Left hindlimb (tissue), 1 donor: Measurements from ENCODE around the gene ADARB1.

Experiments
- DNase-seq: peaks from one replicate; pipeline ENCODE4 v3.0.0-alpha.2; 2018

The ADARB1 gene

DNA sequence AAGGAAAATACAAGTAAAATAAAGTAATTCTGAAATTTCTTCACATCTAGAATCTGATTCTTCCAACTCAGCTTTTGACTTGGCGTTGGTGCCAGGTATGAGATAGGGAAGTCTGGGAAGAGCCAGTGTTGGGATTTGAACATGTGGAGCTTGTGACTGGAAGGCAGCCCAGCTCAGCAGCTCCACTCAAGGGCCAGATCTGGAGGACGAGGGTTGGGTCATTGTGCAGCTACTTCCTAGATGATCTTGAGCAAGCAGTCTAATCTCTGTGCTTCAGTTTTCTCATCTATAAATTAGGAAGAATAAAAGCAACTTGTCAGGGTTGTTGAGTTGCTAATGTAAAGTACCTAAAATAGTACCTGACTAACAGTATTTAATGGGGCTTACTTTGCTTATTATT, 5.0 kb downstream of the ADARB1 start:
- no peak for DNase-seq

DNA sequence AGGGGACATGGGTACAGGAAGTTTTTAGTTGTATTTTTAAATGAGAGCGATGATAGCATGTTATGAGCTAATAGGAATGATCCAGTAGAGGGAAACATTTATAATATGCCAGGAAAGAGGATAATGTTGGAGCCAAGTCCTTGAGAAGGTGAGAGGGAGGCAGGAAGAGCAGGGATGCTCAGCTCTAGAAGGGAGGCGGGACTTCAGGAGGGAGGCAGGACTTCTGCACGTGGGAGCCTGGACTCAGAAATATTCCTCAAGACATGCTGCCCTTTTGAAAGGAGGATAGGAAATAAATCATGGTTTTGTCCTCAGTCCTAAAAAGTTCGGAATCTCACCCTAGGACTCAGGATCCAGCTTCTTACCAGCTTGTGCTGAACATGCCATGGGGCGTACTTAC, 5.9 kb downstream of the ADARB1 start:
- no peak for DNase-seq

DNA sequence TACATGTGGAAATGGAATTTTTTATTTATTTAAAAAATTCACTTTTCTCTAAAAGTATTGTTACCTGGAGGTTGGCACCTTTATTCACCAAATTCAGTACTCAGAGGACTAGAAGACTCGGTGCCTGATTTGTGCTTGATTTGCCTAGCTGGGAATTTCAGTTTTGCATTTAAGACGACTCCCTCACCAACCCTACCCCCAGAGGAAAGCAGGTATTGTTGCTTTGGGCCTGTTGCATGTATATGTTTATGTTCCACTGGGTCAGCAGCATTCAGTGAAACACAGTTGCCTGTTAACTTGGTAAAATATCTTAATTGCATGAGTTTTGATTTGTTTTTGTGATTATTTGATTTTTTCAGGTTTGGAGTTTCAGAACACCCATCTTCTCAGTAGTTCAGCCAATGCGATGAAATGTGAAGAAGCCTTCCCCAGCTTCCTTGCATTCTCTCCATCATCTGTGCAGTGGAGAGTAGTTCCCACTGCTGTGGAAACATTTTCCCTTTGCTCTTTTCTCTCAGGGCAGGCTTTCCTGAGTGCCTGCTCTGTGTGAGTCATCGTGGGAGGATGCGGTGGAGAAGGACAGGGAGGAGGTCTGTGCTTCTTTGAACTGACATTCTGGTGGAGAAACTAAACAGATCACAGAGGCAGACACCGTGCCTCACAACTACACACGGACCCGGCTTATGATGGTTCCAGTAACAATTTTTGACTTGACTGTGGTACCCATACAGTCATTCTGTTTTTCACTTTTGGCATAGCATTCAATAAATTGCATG, 6.4 kb downstream of the ADARB1 start:
- no peak for DNase-seq

DNA sequence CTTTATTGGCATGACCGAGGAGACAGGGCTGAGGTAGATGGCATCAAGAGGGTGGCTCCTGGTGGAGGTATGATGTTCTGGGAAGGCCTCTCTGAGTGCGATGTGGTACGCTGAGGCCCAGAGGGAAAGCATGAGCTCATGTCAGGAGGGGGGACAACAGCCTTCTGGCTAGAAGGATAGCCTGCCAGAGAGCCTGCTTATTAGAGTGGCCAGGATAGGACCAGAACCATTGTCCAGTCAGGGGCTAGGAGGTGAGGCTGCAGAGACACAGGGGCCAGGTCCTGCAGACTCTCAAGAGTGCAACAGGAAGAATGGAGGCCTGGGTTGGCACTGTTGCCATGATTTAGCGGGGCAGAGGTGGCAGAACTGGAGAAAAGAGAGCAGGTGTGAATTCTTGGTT, 7.3 kb downstream of the ADARB1 start:
- DNase-seq = no peak

DNA sequence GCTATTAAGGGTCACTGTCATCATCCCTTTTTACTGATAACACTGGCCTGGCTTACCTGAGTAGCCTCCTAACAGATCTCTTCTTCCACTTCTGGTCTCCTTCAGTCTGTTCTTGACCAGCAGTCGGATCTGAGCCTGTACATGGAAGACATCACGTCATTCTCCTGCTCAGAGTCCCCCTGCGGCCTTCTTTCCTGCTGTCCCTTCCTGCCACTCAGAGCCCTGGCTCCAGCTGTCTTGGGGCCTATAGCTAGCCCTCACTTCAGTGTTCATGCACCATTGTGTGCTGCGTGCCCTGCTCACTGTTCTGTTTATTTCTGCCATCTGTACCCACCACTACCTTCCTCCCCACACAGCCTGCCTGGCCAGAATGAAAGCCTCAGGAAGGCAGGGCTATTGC, 8.4 kb downstream of the ADARB1 start:
- no peak for DNase-seq

DNA sequence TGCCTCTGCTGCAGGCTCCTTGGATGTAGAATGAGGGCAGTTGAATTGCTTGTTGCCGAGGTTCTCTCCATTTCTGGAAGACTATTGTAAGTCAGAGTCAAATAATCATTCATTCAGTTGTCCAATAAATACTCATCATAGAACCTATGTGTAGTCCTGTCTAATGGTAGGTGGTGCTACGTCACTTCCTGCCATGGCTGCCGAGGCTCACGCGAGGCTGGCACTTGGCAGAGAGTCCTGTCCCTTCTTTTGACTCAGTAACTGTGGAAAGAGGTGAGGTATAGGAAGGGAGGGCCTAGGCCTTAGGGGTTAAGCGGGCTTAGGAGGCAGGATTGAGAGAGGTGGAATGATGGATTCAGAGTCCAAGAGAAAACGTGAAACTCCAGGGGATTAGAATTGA, 9.7 kb downstream of the ADARB1 start:
- no peak for DNase-seq

DNA sequence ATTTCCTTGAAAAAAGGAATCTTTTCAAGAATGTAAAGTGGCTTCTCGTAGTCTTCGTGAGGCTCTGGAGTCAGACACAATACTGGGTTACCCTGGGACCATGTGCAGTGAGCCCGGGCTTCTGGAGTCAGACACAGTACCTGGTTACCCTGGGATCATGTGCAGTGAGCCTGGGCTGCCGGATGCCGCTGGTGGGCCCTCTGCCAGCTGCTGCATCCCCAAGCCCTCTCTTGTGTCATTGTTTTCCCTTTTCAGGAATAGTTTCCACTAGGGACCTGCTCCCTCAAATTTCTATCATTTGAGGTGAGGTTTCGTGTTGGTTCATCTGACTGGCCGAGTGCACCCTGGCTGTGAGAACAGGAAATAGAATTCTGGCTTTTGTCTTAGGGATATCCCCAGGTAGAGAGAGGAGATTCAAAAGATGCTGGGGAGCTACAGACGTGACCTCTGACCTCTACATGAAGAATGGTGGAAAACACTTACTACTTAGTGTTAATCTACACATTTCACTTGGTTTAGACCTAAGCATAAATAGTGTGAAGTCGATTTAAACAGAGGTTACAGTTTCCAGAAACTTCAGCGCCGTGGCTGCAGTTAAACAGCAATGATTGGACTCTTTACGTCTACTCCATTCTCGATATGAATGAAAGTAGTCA, 10.6 kb downstream of the ADARB1 start:
- DNase-seq = no peak

DNA sequence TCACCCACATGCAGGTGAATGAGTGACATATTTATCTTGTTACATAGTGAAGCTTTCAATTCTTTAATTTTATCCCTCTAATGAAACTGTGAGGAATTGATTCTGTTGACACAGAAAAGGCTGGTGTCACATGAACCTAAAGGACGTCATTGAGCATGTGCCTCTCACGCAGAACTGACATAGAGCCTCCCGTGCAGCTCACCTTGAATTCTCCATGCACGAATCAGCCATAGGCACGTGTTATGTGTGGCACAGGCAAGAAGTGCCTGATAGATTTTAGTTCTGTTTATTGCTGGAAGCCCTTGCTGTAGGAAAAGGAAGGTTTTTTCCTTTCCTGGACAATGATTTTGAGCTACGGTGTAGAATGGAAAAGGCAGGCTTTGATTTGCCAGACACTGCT, 11.3 kb downstream of the ADARB1 start:
- no peak for DNase-seq

DNA sequence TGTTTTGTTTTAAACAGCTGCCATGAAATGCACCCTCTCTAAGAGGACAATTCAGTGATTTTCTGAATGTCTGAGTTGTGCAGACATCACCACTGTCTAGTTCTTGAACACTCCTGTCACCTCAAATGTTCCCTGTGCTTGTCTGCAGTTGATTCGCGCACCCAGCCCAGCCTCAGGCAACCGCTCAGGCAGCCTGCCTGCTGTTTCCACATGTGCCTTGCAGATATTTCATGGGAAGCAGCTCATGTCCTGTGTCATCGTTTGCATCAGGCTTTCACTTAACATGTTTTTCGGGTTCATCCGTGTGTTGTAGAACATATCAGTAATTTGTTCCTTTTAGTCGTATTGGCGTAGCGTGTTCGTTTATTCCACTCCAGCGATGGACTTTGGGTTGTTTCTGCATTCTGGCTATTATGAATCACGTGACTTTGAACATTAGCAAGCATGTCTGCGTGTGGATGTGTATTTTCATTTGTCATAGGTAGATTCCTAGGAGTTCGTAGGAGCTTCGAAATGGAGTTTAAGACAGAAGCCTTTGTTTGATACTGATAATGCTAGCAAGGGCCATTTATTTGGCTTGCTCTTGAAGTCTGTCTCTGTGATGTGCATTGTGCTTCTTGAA, 12.1 kb downstream of the ADARB1 start:
- no peak for DNase-seq

DNA sequence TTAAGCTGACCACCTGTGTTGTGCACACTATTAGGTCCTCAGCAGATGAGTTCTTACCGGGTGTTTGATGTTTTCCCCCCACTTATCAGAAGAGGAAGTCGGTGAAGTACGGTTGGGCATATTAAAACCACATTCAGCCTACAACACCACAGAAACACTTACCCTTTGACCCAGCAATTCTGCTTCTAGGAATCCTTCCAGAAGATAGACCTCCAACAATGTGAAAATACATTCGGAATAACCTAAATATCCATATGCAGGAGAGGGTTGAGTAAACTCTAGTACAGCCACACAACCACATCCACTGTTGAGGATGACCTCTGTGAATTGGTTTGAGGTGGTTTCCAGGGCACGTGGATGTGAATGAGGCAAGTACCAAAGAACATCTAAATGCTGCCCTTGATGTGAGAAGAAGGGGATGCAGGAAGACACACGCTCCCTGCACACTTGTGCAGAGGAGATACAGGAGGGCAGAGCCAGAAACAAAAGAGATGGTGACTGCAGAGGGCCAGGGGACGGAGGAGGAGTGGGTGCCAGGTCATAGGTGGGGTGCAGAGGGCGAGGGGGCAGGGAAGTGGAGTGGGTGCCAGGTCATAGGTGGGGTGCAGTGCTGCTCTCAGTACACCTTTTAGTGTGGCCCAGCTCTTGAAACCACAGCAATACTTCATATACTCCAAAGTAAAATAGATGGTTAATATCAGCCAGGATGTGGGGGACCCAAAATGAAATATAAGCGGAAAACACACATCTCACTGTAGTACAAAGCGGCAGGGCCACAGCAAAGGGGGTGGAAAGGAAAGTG, 12.8 kb downstream of the ADARB1 start:
- DNase-seq = no peak

DNA sequence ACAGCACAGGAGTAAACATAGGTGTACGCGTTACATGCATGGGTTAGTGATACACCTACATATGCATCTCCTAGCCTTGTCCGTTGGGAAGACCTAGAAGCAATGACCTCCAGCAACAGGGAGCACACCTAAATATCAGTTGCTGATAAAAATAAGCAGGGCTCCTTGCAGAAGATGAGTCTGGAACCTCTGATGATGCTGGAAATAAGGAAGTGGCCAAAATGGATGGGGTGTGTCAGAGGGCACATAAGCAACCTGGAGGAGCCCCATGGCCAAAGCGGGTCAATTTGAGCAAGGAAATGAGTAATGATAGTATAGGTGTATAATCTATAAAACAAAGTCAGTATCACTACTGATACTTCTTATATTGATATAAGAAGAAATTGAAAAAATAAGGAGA, 13.7 kb downstream of the ADARB1 start:
- DNase-seq = no peak

DNA sequence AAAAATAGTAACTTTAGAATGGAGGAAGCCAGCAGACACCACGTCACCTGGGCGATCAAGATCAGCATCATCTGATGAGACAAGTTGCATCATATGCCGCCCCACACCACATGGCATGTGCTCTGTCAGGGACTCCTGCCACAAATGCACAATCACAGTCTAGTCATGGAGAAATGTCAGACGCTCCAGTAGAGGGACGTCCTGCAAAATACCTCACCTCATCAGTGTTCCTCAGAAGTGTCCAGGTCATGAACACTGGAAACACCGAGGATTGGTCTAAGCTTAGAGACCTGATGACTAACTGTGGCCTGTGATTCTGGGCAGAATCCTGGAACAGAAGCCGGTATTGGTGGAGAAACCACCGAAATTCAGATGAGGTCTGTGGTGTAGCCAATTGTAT, 14.3 kb downstream of the ADARB1 start:
- DNase-seq = no peak

DNA sequence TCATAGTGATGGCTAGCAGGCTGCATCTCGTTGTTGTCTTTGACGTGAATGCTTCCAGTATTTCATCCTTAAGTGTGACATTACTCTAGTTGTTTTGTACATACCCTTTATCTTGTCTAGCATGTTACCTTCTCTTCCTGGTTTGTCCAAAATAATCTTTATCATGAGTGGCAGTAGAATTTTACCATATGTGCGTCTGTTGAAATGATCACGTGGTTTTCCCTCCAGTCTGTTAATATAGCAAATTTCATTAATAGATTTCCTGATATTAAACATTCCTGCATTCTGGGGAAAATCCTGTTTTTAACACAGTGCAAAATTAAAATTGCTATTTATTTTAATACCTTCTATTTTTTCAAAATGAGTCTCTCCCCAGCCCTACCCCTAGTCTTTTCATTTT, 15.6 kb downstream of the ADARB1 start:
- no peak for DNase-seq

DNA sequence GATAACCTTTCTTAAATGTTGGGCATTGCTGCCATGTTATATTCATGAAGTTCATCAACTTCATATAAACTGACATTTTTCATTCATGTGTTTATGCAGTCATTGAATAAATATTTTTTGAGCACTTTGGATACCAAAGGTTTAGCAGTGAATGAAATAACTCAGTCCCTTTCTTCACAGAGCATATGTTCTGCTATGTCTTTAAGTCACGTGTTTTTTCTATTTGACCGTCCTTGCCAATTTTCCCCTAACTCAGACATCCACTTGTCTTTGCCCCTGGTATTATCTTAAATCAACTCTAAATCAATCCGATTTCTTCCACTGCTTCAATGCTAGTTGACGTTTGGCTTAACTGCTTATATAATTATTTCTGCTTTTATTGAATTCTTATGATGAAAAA, 16.6 kb downstream of the ADARB1 start:
- no peak for DNase-seq

DNA sequence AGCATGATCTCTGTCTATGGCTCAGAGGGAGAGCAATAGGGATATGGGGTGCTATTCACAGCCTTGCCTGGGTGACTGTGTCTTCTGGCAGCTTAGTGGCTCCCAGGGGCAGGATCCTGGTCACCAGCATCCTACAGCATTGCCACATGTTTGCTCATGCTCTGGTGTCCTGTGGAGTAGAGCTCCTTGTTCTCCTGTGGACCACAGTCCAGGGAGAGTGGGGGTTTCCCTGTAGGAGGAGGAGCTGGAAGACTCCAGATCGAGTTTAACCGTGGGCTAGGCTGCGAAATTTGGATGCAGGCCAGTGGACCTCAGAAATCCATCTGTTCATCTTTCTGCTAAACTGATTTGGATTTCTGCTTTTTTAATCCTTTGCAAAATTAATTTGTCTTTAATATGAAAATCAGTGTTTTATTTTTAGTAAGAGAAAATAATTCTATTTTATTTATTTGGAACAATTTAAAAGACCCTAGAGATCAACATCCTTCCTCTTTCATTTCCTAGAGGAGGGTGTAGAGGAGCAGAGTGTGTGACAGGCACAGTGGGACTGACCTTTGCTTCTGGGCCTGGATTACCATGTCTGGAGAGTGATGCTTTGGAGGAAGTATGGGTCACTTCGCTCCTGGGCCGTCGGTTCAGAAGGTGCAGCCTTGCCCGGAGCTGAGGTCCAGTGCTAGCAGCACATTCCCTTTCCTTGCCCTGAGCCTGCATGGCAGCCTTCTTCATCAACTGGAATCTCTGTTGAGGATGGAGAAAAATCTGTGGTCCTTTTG, 17.4 kb downstream of the ADARB1 start:
- DNase-seq = no peak

DNA sequence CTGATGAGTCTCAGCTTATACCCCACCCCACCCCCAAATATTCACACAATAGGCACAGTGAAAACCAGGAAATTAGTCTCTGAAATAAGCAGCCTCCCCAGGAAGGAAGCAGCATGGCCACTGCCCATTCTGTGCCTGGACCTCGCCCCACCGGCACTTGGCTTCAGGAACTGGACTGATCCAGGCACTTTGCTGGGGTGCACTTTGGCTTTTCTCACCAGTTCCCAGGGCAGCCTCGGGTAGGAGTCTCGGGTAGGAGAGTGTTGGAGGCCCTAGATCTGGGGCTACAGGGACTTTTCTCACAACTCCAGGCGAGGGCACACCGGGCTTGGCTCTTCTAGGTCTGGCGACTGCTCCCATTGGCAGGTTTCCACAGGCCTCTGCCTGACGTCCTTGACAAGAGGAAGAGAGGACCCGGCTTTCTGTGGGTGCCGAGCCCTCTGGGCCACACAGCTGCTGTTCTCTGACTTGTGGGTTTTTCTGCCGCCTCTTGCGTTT, 18.7 kb downstream of the ADARB1 start:
- DNase-seq = no peak

DNA sequence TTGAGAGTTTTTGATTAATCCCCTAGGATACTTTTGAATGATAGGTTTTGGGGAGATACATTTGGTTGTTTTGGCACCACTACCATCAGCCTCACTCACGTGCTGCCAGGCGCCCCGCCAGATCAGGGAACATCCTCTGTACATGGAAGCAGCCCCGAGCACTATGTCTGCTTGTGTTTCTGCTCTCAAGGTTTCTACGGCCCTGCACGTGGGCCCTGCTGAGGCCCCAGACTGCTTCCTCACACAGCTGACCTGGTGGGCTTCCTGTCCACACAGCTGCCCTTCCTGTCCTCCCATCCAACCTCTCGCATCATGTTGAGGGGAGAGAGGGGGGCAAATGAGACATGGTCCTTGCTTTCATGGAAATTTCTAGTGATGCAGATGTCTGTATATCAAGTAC, 20.0 kb downstream of the ADARB1 start:
- DNase-seq = no peak

DNA sequence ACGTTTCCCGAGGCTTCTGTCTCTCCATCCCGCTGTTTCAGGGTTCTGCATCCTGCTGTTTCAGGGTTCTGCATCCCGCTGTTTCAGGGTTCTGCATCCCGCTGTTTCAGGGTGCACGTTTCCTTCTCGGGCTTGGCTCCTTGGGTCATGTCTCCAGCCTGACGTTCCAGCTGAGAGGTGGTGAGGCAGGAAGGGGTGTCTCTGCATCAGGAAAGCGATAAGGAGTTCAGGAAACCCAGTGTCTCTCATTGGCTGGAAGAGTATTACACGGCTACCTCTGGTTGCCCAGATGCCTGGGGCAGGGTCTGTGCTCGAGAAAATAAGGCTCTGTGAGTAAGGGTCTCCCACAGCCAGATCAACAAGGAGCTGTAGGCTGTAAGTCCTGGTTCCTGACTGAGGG, 21.1 kb downstream of the ADARB1 start:
- DNase-seq = no peak

DNA sequence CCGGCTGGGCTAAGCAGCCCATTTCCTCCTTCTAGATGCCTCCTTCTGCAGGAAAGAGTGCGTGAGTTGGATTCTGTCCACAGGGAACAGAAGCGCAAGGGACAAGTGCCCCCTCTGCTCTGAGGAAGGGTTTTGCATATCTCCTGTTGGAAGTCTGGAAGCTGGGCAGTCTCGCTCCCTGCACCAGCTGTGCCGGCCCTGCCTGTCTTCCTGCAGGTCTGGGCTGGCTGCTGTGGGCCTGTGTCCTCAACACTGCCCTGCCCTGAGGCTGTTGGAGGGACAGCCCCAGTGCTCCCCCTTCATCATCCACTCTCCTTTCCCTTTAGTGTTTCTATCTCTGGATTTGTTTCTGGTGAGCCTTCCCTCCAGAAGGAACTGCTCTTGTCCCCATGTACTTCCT, 21.8 kb downstream of the ADARB1 start:
- no peak for DNase-seq

DNA sequence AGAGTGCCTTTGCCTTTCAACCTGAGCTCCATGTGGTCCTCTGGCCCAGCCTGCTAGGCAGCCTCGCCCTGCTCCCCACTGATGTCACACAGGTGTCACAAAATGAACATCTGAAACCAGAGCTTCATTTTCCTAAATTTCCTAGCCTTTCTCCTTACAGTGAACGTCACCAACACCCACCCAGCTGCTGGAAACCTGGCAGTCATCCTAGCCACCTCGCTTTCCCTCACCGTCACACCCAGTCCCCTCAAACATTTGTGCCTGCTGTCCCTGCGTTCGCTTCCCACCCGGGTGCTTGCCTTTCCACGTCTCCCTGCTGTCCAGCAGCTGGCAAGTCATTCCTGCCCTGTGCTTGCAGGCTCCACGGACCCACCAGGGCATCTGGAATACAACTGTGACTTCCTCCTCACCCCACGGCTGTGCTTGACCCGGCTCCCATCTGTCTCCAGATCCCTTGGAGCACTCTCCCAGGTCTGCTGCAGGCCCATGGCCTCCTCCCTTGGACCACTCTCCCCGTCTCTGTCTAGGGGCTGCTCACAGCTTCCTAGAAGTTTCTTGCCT, 23.5 kb downstream of the ADARB1 start:
- no peak for DNase-seq

DNA sequence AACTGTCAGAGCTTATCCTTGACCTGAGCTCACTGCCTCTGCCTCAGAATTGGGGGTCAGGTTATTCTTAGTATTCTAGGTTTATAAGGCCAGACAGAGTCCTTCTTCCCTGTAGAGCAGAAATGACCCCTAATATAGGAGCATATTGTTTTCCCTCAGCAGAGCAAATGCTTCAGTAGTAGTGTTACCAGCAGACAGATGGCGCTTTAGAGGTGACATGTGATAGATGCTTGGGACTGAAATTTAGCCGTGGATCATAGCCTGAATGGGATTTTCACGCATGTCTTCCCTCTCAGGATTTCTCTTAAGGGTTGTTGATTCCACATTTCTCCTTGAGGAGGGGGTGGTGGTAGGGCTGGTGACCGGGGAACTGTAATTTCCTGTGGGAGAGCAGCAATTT, 24.5 kb downstream of the ADARB1 start:
- DNase-seq = no peak

DNA sequence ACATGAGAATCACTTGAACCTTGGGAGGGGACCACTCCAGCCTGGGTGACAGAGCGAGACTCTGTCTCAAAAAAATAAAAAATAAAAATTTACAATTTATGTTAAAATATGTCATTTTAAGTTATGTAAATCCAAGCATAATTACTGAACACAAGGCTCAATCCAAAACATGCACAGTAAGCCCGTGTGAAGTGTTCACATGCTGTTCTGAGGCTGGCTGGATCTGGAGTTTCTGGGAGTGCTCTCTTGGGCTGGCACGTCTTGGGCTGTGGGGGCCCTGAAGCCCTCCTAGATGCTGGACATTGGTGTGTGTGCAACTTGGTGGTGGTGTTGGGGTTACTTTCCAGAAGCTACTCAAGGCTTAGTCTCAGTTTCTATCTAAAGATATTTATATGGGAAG, 25.2 kb downstream of the ADARB1 start:
- no peak for DNase-seq
